HG02981 (cell line): Measurements from ENCODE around the gene PRM3.
A peak's percentile ranks its signal among the peaks of the same experiment; 100 is the strongest.

Experiments used
- ATAC-seq: cut with Tn5 transposase; IDR thresholded peaks from one replicate; pipeline ENCODE4 v1.9.1; 2021; ENCODE audit warnings: mild to moderate bottlenecking, moderate library complexity; ENCODE audit not compliant: unreplicated experiment

Gene PRM3

GRCh38 chr16:11248133-11248532 is 25.3 kb downstream of the PRM3 start:
- ATAC-seq = no peak

- ATAC-seq = no peak
Measured at GRCh38 chr16:11245988-11246387, 27.4 kb downstream of the PRM3 start.

- ATAC-seq = no peak
Measured at GRCh38 chr16:11245222-11245737, 28.1 kb downstream of the PRM3 start.

- no peak for ATAC-seq
Measured at GRCh38 chr16:11242658-11243057, 30.8 kb downstream of the PRM3 start.

GRCh38 chr16:11241480-11242204 is 31.8 kb downstream of the PRM3 start:
- no peak for ATAC-seq

- no peak for ATAC-seq
Measured at GRCh38 chr16:11240636-11241473, 32.6 kb downstream of the PRM3 start.

GRCh38 chr16:11239644-11240632 is 33.5 kb downstream of the PRM3 start:
- ATAC-seq = no peak

GRCh38 chr16:11238272-11239202 is 34.9 kb downstream of the PRM3 start:
- no peak for ATAC-seq

GRCh38 chr16:11236461-11237254 is 36.8 kb downstream of the PRM3 start:
- ATAC-seq = no peak

GRCh38 chr16:11235703-11235991 is 37.8 kb downstream of the PRM3 start:
- ATAC-seq = no peak

GRCh38 chr16:11234884-11235702 is 38.3 kb downstream of the PRM3 start:
- ATAC-seq = no peak

- no peak for ATAC-seq
Measured at GRCh38 chr16:11233727-11234376, 39.6 kb downstream of the PRM3 start.

- peak; percentile 60 for ATAC-seq
Measured at GRCh38 chr16:11232852-11233726, 40.3 kb downstream of the PRM3 start.

- no peak for ATAC-seq
Measured at GRCh38 chr16:11232302-11232851, 41.1 kb downstream of the PRM3 start.

GRCh38 chr16:11231367-11231970 is 42.0 kb downstream of the PRM3 start:
- ATAC-seq = no peak

- no peak for ATAC-seq
Measured at GRCh38 chr16:11229906-11230305, 43.5 kb downstream of the PRM3 start.
